Suprapubic skin (tissue), 4 donors: ENCODE results near the gene PPP1R15B. TPM values are rescaled to one million over a fixed set of nuclear protein-coding genes. Genes with fewer than 3 reads are reported as not detected.

Experiments used
- DNase-seq, 2 donors: peaks; one replicate each; pipeline ENCODE4 v3.0.0-alpha.2; 2019; ENCODE audit warnings: low spot score in 2 of 2
- H3K27ac ChIP-seq: fragments of 200-600 bp; sonication (generic); one replicate; pipeline ENCODE4 v1.5.1; 2019
- H3K27me3 ChIP-seq: fragments of 200-600 bp; sonication (generic); one replicate; pipeline ENCODE4 v1.5.1; 2019
- H3K36me3 ChIP-seq: fragments of 200-600 bp; sonication (generic); one replicate; pipeline ENCODE4 v1.5.1; 2019
- H3K4me1 ChIP-seq: fragments of 200-600 bp; sonication (generic); one replicate; pipeline ENCODE4 v1.5.1; 2019
- H3K4me3 ChIP-seq: fragments of 200-600 bp; sonication (generic); one replicate; pipeline ENCODE4 v1.5.1; 2019; ENCODE audit warnings: mild to moderate bottlenecking
- H3K9me3 ChIP-seq: fragments of 200-600 bp; sonication (generic); one replicate; pipeline ENCODE4 v1.5.1; 2019
- CTCF ChIP-seq, 2 donors: fragments of 200-600 bp in 1 of 2; fragments of 450-650 bp in 1 of 2; sonication (generic) in 1 of 2; IDR thresholded peaks; one replicate each; pipeline ENCODE4 v1.5.1; 2016 to 2019; ENCODE audit warnings: antibody characterized with exemption in 2 of 2, mild to moderate bottlenecking in 1 of 2, moderate library complexity in 1 of 2
- EP300 ChIP-seq: sonication (generic); formaldehyde crosslinking; IDR thresholded peaks from one replicate; pipeline ENCODE4 v1.6.1; 2017; ENCODE audit warnings: antibody characterized with exemption
- POLR2A ChIP-seq, 2 donors: fragments of 450-650 bp; IDR thresholded peaks; one replicate each; pipeline ENCODE4 v1.6.1; 2017; ENCODE audit warnings: antibody characterized with exemption in 2 of 2, mild to moderate bottlenecking in 2 of 2, moderate library complexity in 2 of 2
- POLR2AphosphoS5 ChIP-seq, 3 donors: sonication (generic); formaldehyde crosslinking; IDR thresholded peaks; one replicate each; pipeline ENCODE4 v1.6.1; 2017; ENCODE audit warnings: antibody characterized with exemption in 3 of 3
- WGBS: methylation state at CpG from one replicate; pipeline ENCODE4 v1.1.5; 2018; 5-methylcytosine and 5-hydroxymethylcytosine counted together
- total RNA-seq, 4 donors: library from RNA; depleted of rRNA; stranded (reverse); fragments of >200 nt; gene quantifications; one replicate each; pipeline ENCODE4 v1.1.0, GENCODE V29; 2016

Gene PPP1R15B
- total RNA-seq, 4 donors from 2014 or later, result 51.2 to 66.4 (median 56.7) TPM

DNA sequence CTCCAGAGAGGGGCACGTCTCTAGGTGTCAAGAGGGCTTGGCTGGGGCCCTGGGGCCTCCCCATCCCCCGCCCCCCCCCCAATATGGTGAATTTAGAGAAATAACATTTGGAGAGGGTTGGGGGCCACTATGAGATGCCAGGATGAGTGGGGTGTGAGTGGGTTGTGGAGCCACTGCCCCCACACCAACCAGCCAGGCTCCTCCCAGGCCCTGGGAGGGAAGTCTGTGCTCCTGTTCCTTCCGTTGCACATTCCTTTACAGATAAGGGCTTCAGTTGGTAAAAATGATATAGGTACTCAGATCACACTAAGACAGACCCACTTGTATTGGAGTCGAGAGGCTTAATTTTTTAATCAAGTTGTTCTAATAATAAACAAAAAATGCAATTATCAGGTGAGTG lies 51.3 kb downstream of the PPP1R15B start:
- H3K4me1 ChIP-seq, result peaks cover 28% of the 10 kb centered on the region
- WGBS, result 80% methylated on average over 3 of the region's 4 CpGs
- peaks cover 9% of the 10 kb centered on the region for H3K27me3 ChIP-seq
- DNase-seq, result no peak
- H3K36me3 ChIP-seq, result no peaks in the 10 kb centered on the region
- no peak overlapping the region for H3K27ac ChIP-seq
- H3K9me3 ChIP-seq, result no peaks in the 10 kb centered on the region
- TF ChIP-seq CTCF (IDR thresholded peaks at IDR 0.05), result no peak
- no peak for TF ChIP-seq POLR2A (IDR thresholded peaks at IDR 0.05)
- TF ChIP-seq EP300, result no peak
- no peak for TF ChIP-seq POLR2AphosphoS5 (IDR thresholded peaks at IDR 0.05)
- no peak overlapping the region for H3K4me3 ChIP-seq

DNA sequence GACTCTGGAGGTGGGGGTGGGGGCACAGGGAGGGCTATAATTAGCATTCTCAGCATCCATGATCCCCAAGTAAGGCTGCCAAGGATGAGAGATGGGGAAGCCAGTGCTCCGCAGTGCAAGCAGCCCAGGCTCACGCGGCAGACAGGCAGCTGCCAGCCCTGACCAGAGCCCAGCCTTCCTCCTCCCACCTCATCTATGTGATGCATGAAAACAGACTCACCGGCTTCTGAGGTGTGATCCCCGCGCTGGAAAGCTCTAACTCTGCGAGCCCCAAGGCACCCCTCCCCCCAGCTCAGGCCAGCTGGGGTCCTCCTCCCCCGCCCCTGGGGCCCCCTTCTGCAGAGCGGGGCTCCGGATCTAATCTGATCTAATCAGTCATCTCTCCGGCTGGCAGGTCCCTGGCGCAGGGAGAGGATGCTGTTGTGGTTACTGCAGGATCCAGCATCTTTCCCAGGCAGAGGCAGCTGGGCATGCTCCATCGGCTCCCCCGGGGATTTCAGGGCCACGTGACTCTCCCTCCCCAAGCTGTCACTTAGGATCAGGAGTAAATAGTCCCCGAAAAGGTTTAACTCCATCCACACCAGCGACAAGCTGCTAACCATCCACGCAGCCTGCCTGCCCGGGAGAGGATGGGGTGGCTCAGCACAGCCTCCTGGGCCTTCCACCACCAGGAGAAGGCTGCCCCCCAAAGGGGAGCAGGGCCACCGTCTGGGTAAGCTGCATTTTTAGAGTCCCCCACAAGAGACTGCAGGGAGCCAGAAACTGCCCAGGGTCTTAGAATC lies 52.0 kb downstream of the PPP1R15B start, which contains the start of gene PLEKHA6:
PLEKHA6 (minus strand) TSS at position 456 of the 782 bp plus-strand sequence. CDS start 86,202 bp downstream, outside the sequence.
- H3K27me3 ChIP-seq, result peaks cover 9% of the 10 kb centered on the region
- no peaks in the 10 kb centered on the region for H3K9me3 ChIP-seq
- H3K36me3 ChIP-seq, result no peaks in the 10 kb centered on the region
- peaks cover 28% of the 10 kb centered on the region for H3K4me1 ChIP-seq
- TF ChIP-seq CTCF (IDR thresholded peaks at IDR 0.05) (no peak), POLR2A (IDR thresholded peaks at IDR 0.05) (no peak), POLR2AphosphoS5 (IDR thresholded peaks at IDR 0.05) (no peak)
- WGBS, result 20% methylated on average over 15 of the region's 20 CpGs
- H3K4me3 ChIP-seq, result no peak within 1 kb of the TSS
- no peak within 1 kb of the TSS for H3K27ac ChIP-seq
- no peak for DNase-seq

- DNase-seq, result no peak
- no peak for TF ChIP-seq CTCF (IDR thresholded peaks at IDR 0.05)
- no peak for TF ChIP-seq POLR2A (IDR thresholded peaks at IDR 0.05)
- TF ChIP-seq POLR2AphosphoS5 (IDR thresholded peaks at IDR 0.05), result no peak
- no peak for TF ChIP-seq EP300
- no peaks in the 10 kb centered on the region for H3K36me3 ChIP-seq
- peaks cover 27% of the 10 kb centered on the region for H3K4me1 ChIP-seq
- no peak overlapping the region for H3K4me3 ChIP-seq
- 38% methylated on average over 5 of the region's 5 CpGs for WGBS
- H3K9me3 ChIP-seq, result no peaks in the 10 kb centered on the region
- H3K27ac ChIP-seq, result no peak overlapping the region
- H3K27me3 ChIP-seq, result peaks cover 9% of the 10 kb centered on the region
Measured at GRCh38 chr1:204359131-204359473, 52.5 kb downstream of the PPP1R15B start.

GRCh38 chr1:204358605-204359004 lies 53.0 kb downstream of the PPP1R15B start:
- 72% methylated on average over 5 of the region's 5 CpGs for WGBS
- Histone ChIP-seq H3K27me3 (peaks cover 9% of the 10 kb centered on the region), H3K36me3 (no peaks in the 10 kb centered on the region), H3K4me3 (no peak overlapping the region), H3K27ac (no peak overlapping the region), H3K4me1 (peaks cover 22% of the 10 kb centered on the region), H3K9me3 (no peaks in the 10 kb centered on the region)
- DNase-seq, result no peak
- no peak for TF ChIP-seq POLR2AphosphoS5 (IDR thresholded peaks at IDR 0.05)
- no peak for TF ChIP-seq CTCF (IDR thresholded peaks at IDR 0.05)
- no peak for TF ChIP-seq EP300
- TF ChIP-seq POLR2A (IDR thresholded peaks at IDR 0.05), result no peak

DNA sequence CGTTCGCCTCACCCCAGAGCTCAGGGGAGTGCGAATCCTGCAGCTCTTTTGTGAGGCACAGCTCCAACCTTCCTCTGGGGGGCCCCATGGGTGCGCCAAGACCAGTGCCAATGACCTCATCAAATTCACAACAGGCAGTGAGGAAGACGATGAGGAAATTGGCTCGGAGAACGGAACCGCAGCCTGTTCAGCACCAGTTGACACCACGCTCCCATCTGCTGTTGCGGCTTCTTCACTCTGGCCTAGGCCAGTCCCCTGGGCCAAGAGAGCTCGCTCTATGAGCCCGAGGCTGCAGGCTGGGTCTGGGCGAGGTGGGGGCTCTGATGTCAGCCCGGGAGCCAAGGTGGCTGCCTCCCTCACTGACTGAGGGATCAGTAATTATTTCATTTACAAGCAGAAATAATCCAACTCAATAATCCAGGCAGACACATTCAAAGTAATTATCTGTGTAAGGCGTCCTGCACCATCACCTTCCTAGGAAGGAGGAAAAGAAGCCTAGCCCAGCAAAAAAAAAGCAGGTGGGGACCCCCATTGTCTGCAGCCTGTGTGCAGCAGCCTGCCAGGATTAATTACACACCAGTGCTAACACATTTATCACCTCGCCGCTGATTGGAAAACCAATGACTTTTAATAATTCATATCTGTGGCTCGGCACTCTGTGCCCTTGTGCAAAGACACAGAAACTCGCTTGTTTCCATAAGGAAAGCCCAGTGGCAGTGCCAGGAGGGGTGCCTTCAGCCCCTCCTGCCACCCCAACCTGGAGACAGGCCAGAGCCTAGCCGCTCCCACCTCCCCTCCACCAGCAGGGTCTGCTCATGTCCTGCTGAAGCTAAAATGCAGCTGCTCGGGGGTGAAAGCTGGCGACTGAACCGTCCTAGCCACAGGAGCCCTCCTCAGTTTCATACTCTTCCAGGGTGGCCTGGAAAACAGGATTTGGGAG lies 53.8 kb downstream of the PPP1R15B start:
- Histone ChIP-seq H3K36me3 (no peaks in the 10 kb centered on the region), H3K27ac (no peak overlapping the region), H3K4me3 (no peak overlapping the region), H3K9me3 (no peaks in the 10 kb centered on the region), H3K27me3 (peaks cover 9% of the 10 kb centered on the region), H3K4me1 (peaks cover 14% of the 10 kb centered on the region)
- no peak for DNase-seq
- WGBS, result 80% methylated on average over 21 of the region's 23 CpGs
- TF ChIP-seq POLR2AphosphoS5 (IDR thresholded peaks at IDR 0.05) (no peak), POLR2A (IDR thresholded peaks at IDR 0.05) (no peak), EP300 (no peak)
